H1 (cell line): ENCODE measurements around the gene TNS1. TPM values are rescaled to one million over a fixed set of nuclear protein-coding genes. Genes with fewer than 3 reads are reported as not detected.

Experiments
- CTCF ChIA-PET: fragments of 300-600 bp; sonication (Branson Sonifier 250); formaldehyde crosslinking; loops from one replicate; lab custom pipeline; 2021; ENCODE audit not compliant: partially characterized antibody; lab: Charles Lee
- POLR2A ChIA-PET: fragments of 300-600 bp; sonication (Branson Sonifier 250); formaldehyde crosslinking; loops from one replicate; lab custom pipeline; 2021; ENCODE audit warnings: inconsistent platforms; ENCODE audit not compliant: partially characterized antibody; lab: Charles Lee
- DNase-seq, 2 experiments: peaks; one replicate each; pipeline versions ENCODE4 v3.0.0 to v3.0.0-alpha.2; 2010 to 2022; ENCODE audit warnings: low spot score in 2 of 2, low read depth in 1 of 2, mixed read lengths in 1 of 2
- FAIRE-seq: peaks from 2 replicates; lab custom pipeline; 2011; peaks lifted over from hg19 to GRCh38; lab: Jason Lieb, UNC
- H2AFZ ChIP-seq: 2 replicates; pipeline ENCODE4 v1.8.1; 2012; ENCODE audit warnings: low read length, inconsistent platforms
- H2AK5ac ChIP-seq: 2 replicates; pipeline ENCODE4 v1.6.1; 2013; ENCODE audit warnings: low read depth, low read length
- H2BK120ac ChIP-seq: replicated peaks from 2 replicates; pipeline ENCODE3; 2013; ENCODE audit warnings: low read depth, low read length, inconsistent platforms
- H2BK12ac ChIP-seq: 2 replicates; pipeline ENCODE4 v1.6.1; 2013; ENCODE audit warnings: low read depth, low read length
- H2BK15ac ChIP-seq: 2 replicates; pipeline ENCODE4 v1.6.1; 2013; ENCODE audit warnings: low read length
- H2BK20ac ChIP-seq: 2 replicates; pipeline ENCODE4 v1.6.1; 2013; ENCODE audit warnings: low read length
- H2BK5ac ChIP-seq: 2 replicates; pipeline ENCODE4 v1.6.1; 2013; ENCODE audit warnings: low read depth, low read length
- H3K14ac ChIP-seq: 2 replicates; pipeline ENCODE4 v1.6.1; 2013; ENCODE audit warnings: inconsistent platforms; ENCODE audit not compliant: insufficient read length
- H3K18ac ChIP-seq: 2 replicates; pipeline ENCODE4 v1.6.1; 2013; ENCODE audit warnings: low read length; ENCODE audit errors: extremely low read depth
- H3K23ac ChIP-seq: 2 replicates; pipeline ENCODE4 v1.6.1; 2013; ENCODE audit warnings: inconsistent platforms; ENCODE audit not compliant: insufficient read length
- H3K23me2 ChIP-seq: 2 replicates; pipeline ENCODE4 v1.6.1; 2013; ENCODE audit warnings: low read depth, low read length
- H3K27ac ChIP-seq: 2 replicates; pipeline ENCODE4 v1.6.1; 2011; ENCODE audit warnings: low read depth, low read length, inconsistent platforms
- H3K27me3 ChIP-seq, 4 experiments: replicated peaks in 1 of 4; 1 replicate in 1 of 4; 2 replicates in 3 of 4; pipeline versions ENCODE4 v1.6.1 to v1.8.1; 2011 to 2013; ENCODE audit warnings: low read length in 3 of 4, mild to moderate bottlenecking in 3 of 4, inconsistent platforms in 2 of 4, mixed read lengths in 2 of 4, moderate library complexity in 1 of 4; ENCODE audit not compliant: control insufficient read depth in 3 of 4, insufficient read depth in 3 of 4; ENCODE audit errors: extremely low read depth in 1 of 4
- H3K36me3 ChIP-seq, 4 experiments: 2 replicates each; pipeline versions ENCODE4 v1.6.1 to v1.8.1; 2011 to 2013; ENCODE audit warnings: mild to moderate bottlenecking in 4 of 4, low read length in 3 of 4, moderate library complexity in 2 of 4, control low read depth in 1 of 4, inconsistent platforms in 1 of 4; ENCODE audit not compliant: insufficient read depth in 4 of 4, control insufficient read depth in 2 of 4
- H3K4ac ChIP-seq: replicated peaks from 2 replicates; pipeline ENCODE3; 2013; ENCODE audit warnings: low read length, low read depth, mixed read lengths, inconsistent platforms; ENCODE audit not compliant: insufficient read length
- H3K4me1 ChIP-seq, 4 experiments: replicated peaks in 1 of 4; 1 replicate in 1 of 4; 2 replicates in 3 of 4; pipeline versions ENCODE4 v1.6.1 to v1.8.1; 2011 to 2013; ENCODE audit warnings: low read length in 3 of 4, inconsistent platforms in 2 of 4, mixed read lengths in 1 of 4; ENCODE audit not compliant: insufficient read depth in 4 of 4, control insufficient read depth in 3 of 4
- H3K4me2 ChIP-seq, 2 experiments: 2 replicates each; pipeline versions ENCODE4 v1.6.1 to v1.8.1; 2011 to 2013; ENCODE audit warnings: low read depth in 2 of 2, low read length in 2 of 2, control low read depth in 1 of 2, inconsistent platforms in 1 of 2, mild to moderate bottlenecking in 1 of 2; ENCODE audit not compliant: insufficient read depth in 1 of 2
- H3K4me3 ChIP-seq, 4 experiments: fragments of 200-600, 300-600 bp in 1 of 4; sonication (generic), shearing (Covaris generic), sonication (Bioruptor Twin) in 1 of 4; 2 replicates each; pipeline versions ENCODE4 v1.5.1 to v1.8.1; 2011 to 2016; ENCODE audit warnings: low read length in 4 of 4, low read depth in 3 of 4, control low read depth in 2 of 4, inconsistent platforms in 2 of 4, mild to moderate bottlenecking in 2 of 4, mixed read lengths in 1 of 4, moderate library complexity in 1 of 4; ENCODE audit not compliant: insufficient read depth in 2 of 4; ENCODE audit errors: extremely low read depth in 1 of 4
- H3K56ac ChIP-seq: replicated peaks from 2 replicates; pipeline ENCODE3; 2013; ENCODE audit warnings: low read depth, mild to moderate bottlenecking, mixed read lengths, low read length, inconsistent platforms; ENCODE audit not compliant: insufficient read length
- H3K79me1 ChIP-seq: 2 replicates; pipeline ENCODE4 v1.6.1; 2013; ENCODE audit warnings: low read depth, low read length, control low read depth
- H3K79me2 ChIP-seq, 2 experiments: 2 replicates each; pipeline versions ENCODE4 v1.6.1 to v1.8.1; 2012 to 2013; ENCODE audit warnings: low read length in 2 of 2, mild to moderate bottlenecking in 2 of 2, inconsistent platforms in 1 of 2; ENCODE audit not compliant: insufficient read depth in 2 of 2, control insufficient read depth in 1 of 2
- H3K9ac ChIP-seq, 4 experiments: replicated peaks in 1 of 4; 1 replicate in 1 of 4; 2 replicates in 3 of 4; pipeline versions ENCODE4 v1.6.1 to v1.8.1; 2011 to 2013; ENCODE audit warnings: low read depth in 3 of 4, low read length in 3 of 4, control low read depth in 2 of 4, mild to moderate bottlenecking in 2 of 4, moderate library complexity in 2 of 4, inconsistent platforms in 1 of 4; ENCODE audit errors: extremely low read depth in 1 of 4
- H3K9me3 ChIP-seq, 2 experiments: 2 replicates each; pipeline versions ENCODE4 v1.6.1 to v1.8.1; 2012 to 2013; ENCODE audit warnings: mild to moderate bottlenecking in 2 of 2, moderate library complexity in 2 of 2, control low read depth in 1 of 2, inconsistent platforms in 1 of 2, low read depth in 1 of 2, low read length in 1 of 2, mixed read lengths in 1 of 2; ENCODE audit not compliant: insufficient read depth in 2 of 2
- H4K20me1 ChIP-seq, 2 experiments: replicated peaks in 1 of 2; 2 replicates each; pipeline versions ENCODE3 to v1.8.1; 2011 to 2013; ENCODE audit warnings: inconsistent platforms in 2 of 2, low read length in 2 of 2, mild to moderate bottlenecking in 1 of 2; ENCODE audit not compliant: insufficient read depth in 2 of 2, control insufficient read depth in 1 of 2
- H4K5ac ChIP-seq: 2 replicates; pipeline ENCODE4 v1.6.1; 2013; ENCODE audit warnings: low read length, low read depth, mixed read lengths, inconsistent platforms; ENCODE audit not compliant: insufficient read length
- H4K8ac ChIP-seq: 2 replicates; pipeline ENCODE4 v1.8.0; 2013; ENCODE audit warnings: mild to moderate bottlenecking, moderate library complexity, low read length, inconsistent platforms; ENCODE audit not compliant: insufficient read depth; ENCODE audit errors: extremely low read depth
- H4K91ac ChIP-seq: replicated peaks from 2 replicates; pipeline ENCODE3; 2013; ENCODE audit warnings: low read length, mixed read lengths, inconsistent platforms; ENCODE audit not compliant: insufficient read length
- KDM4A ChIP-seq: IDR thresholded peaks from one replicate; pipeline ENCODE4 v1.7.1; 2012; ENCODE audit warnings: low read depth, mild to moderate bottlenecking, moderate library complexity, low read length, inconsistent platforms; ENCODE audit not compliant: severe bottlenecking
- WGBS, 2 experiments: shearing (Covaris generic) in 1 of 2; methylation state at CpG; one replicate each; pipeline versions ENCODE4 v1.1.6 to v1.1.7; 2013 to 2015; ENCODE audit warnings: low lambda C conversion rate in 2 of 2, mixed read lengths in 2 of 2, inconsistent platforms in 1 of 2, low coverage in 1 of 2, missing lambda C conversion rate in 1 of 2; ENCODE audit not compliant: insufficient replicate concordance in 2 of 2, insufficient coverage in 1 of 2, insufficient read length in 1 of 2; ENCODE audit errors: extremely low coverage in 1 of 2, missing lambda C conversion rate in 1 of 2; 5-methylcytosine and 5-hydroxymethylcytosine counted together
- polyA plus RNA-seq, 7 experiments: library from polyadenylated mRNA; depleted of rRNA in 3 of 7; stranded (reverse) in 5 of 7; unstranded in 2 of 7; fragments of >200 nt in 5 of 7; fragments of 200-250 nt in 2 of 7; gene quantifications; 1 replicate in 5 of 7; 2 replicates in 1 of 7; 4 replicates in 1 of 7; pipeline versions ENCODE4 v1.2.1 to v1.2.3, GENCODE V29; 2011 to 2013; ENCODE audit warnings: missing spikeins in 2 of 7, mixed read lengths in 2 of 7
- total RNA-seq: library from RNA; stranded (reverse); fragmentation: NEBNext Ultra II Directional; extraction: Animal tissue kit (Norgen Biotek cat#: 25700); gene quantifications from 2 replicates; pipeline ENCODE4 v1.2.1, GENCODE V29; 2021

The TNS1 gene
- total and polyA plus RNA-seq, 2 of the 8 experiments (the other 6 are each of a cell fraction or from before 2014, with no cell fraction given): 1.5 to 5.1 TPM

DNA sequence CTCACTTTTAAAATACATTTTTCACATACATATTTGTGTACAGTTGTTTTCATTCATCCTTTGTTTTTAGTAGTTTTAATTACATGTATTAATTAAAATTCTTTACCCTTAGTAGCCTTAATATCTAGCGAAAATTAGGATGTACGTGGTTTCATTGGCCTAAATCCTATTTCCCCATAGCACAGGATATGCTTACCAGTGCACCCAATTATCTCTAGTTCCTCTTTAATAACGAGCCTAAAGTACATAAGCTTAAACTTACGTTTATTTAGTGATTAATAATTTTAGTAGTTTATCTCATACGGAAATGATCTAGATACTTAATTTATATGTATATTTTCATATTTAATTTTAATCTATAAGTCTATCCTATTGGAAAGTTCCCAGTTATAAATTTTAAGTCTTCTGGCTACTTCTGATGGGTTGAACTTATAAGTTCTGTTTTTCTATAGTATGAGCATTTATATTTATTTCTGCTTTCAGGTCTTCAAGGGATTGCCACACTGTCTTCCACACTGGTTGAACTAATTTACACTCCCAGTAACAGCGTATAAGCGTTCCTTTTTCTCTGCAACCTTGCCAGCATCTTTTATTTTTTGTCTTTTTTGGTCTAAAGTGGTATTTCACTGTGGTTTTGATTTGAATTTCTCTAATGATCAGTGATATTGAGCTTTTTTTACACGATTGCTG lies 44.9 kb upstream of the TNS1 start:
- Histone ChIP-seq H2BK20ac (no peak overlapping the region), H3K18ac (no peak overlapping the region), H3K23ac (no peak overlapping the region), H2BK5ac (no peak overlapping the region), H3K36me3 (no peaks in the 10 kb centered on the region), H3K4me1 (no peaks in the 10 kb centered on the region), H3K4me3 (no peak overlapping the region), H3K4me2 (no peak overlapping the region), H3K27me3 (no peaks in the 10 kb centered on the region), H2AK5ac (no peak overlapping the region), H3K56ac (no peak overlapping the region), H3K79me2 (no peaks in the 10 kb centered on the region), H2BK15ac (no peak overlapping the region), H3K23me2 (no peaks in the 10 kb centered on the region), H3K9ac (no peak overlapping the region), H2AFZ (no peak overlapping the region), H3K79me1 (no peaks in the 10 kb centered on the region), H4K91ac (no peak overlapping the region), H2BK120ac (no peak overlapping the region), H3K9me3 (peaks cover 7 to 8% of the 10 kb centered on the region in 2 experiments; a peak in 2 of 4 replicates), H3K4ac (no peak overlapping the region), H4K5ac (no peak overlapping the region), H3K27ac (no peak overlapping the region), H4K20me1 (no peaks in the 10 kb centered on the region), H2BK12ac (no peak overlapping the region), H3K14ac (no peak overlapping the region), H4K8ac (no peak overlapping the region)
- TF ChIP-seq KDM4A: no peak
- no peak for FAIRE-seq
- ChIA-PET POLR2A (no interaction called here), CTCF (interaction anchor here (0.7 kb wide), 1 partner anchor 121 kb away, joined by 3 read pairs; no protein-coding TSS in a partner anchor)
- WGBS, 2 experiments: 84% methylated on average over 8 of the region's 8 CpGs; no CpG with 5 or more reads in 1 of the 2 experiments
- DNase-seq: no peak
